Thoracic aorta (tissue), 2 donors: Measurements from ENCODE around the gene RBM33. TPM values are rescaled to one million over a fixed set of nuclear protein-coding genes. Genes with fewer than 3 reads are reported as not detected.

Source experiments
- ATAC-seq: fragments of 150-250 bp; one replicate; pipeline ENCODE4 v1.8.0; 2017; ENCODE audit warnings: low read depth; ENCODE audit not compliant: insufficient number of reproducible peaks, low FRiP score
- DNase-seq: peaks from one replicate; pipeline ENCODE4 v3.0.0-alpha.2; 2020; ENCODE audit warnings: low spot score
- H3K27ac ChIP-seq, 2 donors: fragments of 200-600 bp; sonication (generic); 1 replicate in 1 of 2; 2 replicates in 1 of 2; pipeline ENCODE4 v1.5.1; 2016; ENCODE audit warnings: mild to moderate bottlenecking in 2 of 2, moderate library complexity in 2 of 2
- H3K27me3 ChIP-seq: fragments of 200-600 bp; sonication (generic); replicated peaks from 2 replicates; pipeline ENCODE4 v1.6.0; 2016; ENCODE audit warnings: mild to moderate bottlenecking; ENCODE audit not compliant: insufficient read depth
- H3K36me3 ChIP-seq: fragments of 200-600 bp; sonication (generic); one replicate; pipeline ENCODE4 v1.5.1; 2016
- H3K4me1 ChIP-seq, 2 donors: fragments of 200-600 bp; sonication (generic); 1 replicate in 1 of 2; 2 replicates in 1 of 2; pipeline versions ENCODE4 v1.5.1 to v1.6.0; 2016; ENCODE audit warnings: low read depth in 2 of 2, mild to moderate bottlenecking in 1 of 2; ENCODE audit not compliant: control insufficient read depth in 1 of 2
- H3K4me3 ChIP-seq: fragments of 200-600 bp; sonication (generic); 2 replicates; pipeline ENCODE4 v1.5.1; 2016; ENCODE audit warnings: mild to moderate bottlenecking
- H3K9me3 ChIP-seq: fragments of 200-600 bp; sonication (generic); 2 replicates; pipeline ENCODE4 v1.5.1; 2016
- CTCF ChIP-seq: fragments of 200-600 bp; sonication (generic); IDR thresholded peaks from one replicate; pipeline ENCODE4 v1.5.1; 2019; ENCODE audit warnings: antibody characterized with exemption
- total RNA-seq, 2 donors: library from RNA; depleted of rRNA; stranded (reverse); fragments of >200 nt; gene quantifications; one replicate each; pipeline versions ENCODE4 v1.1.0 to v1.2.3, GENCODE V29; 2016

Gene RBM33
- total RNA-seq, 2 donors from 2014 or later = 64.6 to 80.3 TPM

- ATAC-seq (no peak), DNase-seq (no peak)
- H3K27me3 ChIP-seq = no peaks in the 10 kb centered on the region
- H3K9me3 ChIP-seq = no peaks in the 10 kb centered on the region
- H3K4me3 ChIP-seq = no peak overlapping the region
- TF ChIP-seq CTCF = no peak
- no peaks in the 10 kb centered on the region for H3K36me3 ChIP-seq
- peaks cover 13 to 25% of the 10 kb centered on the region in 2 donors for H3K4me1 ChIP-seq
- no peak overlapping the region for H3K27ac ChIP-seq
Observed at GRCh38 chr7:155800301-155800700, 155.8 kb downstream of the RBM33 start.

GRCh38 chr7:155800741-155801267, 156.3 kb downstream of the RBM33 start:
- Histone ChIP-seq H3K9me3 (no peaks in the 10 kb centered on the region), H3K36me3 (no peaks in the 10 kb centered on the region), H3K27me3 (no peaks in the 10 kb centered on the region), H3K4me1 (peaks cover 18 to 30% of the 10 kb centered on the region in 2 donors), H3K27ac (no peak overlapping the region), H3K4me3 (no peak overlapping the region)
- no peak for TF ChIP-seq CTCF
- no peak for ATAC-seq
- DNase-seq = no peak

GRCh38 chr7:155802291-155802690, 157.8 kb downstream of the RBM33 start:
- H3K4me1 ChIP-seq = peaks cover 20 to 34% of the 10 kb centered on the region in 2 donors
- DNase-seq (no peak), ATAC-seq (no peak)
- no peaks in the 10 kb centered on the region for H3K9me3 ChIP-seq
- H3K4me3 ChIP-seq = no peak overlapping the region
- no peaks in the 10 kb centered on the region for H3K27me3 ChIP-seq
- no peak for TF ChIP-seq CTCF
- no peaks in the 10 kb centered on the region for H3K36me3 ChIP-seq
- no peak overlapping the region for H3K27ac ChIP-seq

GRCh38 chr7:155802906-155803417, 158.5 kb downstream of the RBM33 start:
- no peaks in the 10 kb centered on the region for H3K27me3 ChIP-seq
- H3K36me3 ChIP-seq = no peaks in the 10 kb centered on the region
- DNase-seq (no peak), ATAC-seq (no peak)
- H3K4me1 ChIP-seq = peaks cover 20 to 34% of the 10 kb centered on the region in 2 donors
- no peak overlapping the region for H3K27ac ChIP-seq
- H3K9me3 ChIP-seq = no peaks in the 10 kb centered on the region
- peak overlapping the region; percentile 60 for H3K4me3 ChIP-seq
- no peak for TF ChIP-seq CTCF

DNA sequence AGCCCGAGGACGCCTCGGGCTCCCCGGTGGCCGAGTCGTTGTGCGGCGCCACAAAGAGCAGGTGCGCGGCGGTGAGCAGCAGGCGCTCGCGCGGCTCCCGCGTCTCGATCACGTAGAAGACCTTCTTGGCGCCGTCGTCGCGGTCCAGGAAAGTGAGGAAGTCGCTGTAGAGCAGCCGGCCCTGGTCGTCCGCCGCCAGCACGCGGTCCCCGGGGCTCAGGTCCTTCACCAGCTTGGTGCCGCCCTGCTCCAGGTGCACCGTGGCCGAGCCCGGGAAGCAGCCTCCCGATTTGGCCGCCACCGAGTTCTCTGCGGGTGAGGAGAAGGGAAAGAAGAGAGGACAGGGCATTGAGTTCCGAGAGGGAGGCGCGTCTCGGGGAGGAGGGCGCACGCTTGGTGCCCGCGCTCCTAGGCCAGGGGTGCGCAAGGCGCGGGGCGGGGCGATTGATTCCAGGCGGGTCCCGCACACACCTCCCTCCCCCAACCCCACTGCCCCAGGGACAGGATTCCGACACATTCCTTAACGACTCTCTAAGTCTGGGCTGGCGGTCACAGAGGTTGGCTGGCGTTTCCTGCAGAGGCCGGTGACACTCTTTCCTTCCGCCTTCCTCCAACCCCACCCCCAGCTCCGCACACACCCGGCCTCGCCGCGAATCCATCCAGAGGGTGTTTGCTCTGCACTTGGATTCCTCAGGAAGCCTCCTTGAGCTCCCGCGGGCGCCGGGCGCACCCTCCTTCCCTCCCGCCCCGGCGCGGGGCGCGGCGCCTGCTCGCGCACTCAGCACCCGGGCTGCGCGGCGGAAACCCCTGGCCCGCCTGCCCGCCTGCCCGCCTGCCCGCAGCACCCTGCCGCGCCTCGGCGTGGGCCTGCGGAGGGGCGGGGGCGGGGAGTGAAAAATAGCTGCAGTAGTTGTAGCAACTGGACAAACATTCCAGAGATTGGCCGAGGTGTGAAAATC, 159.2 kb downstream of the RBM33 start:
- no peak for DNase-seq

More for the DNA sequence above, 159.2 kb downstream of the RBM33 start:
- Histone ChIP-seq H3K4me3 (peak overlapping the region; percentile 60), H3K9me3 (no peaks in the 10 kb centered on the region), H3K27me3 (no peaks in the 10 kb centered on the region), H3K36me3 (no peaks in the 10 kb centered on the region), H3K27ac (no peak overlapping the region), H3K4me1 (peaks cover 20 to 39% of the 10 kb centered on the region in 2 donors)
- no peak for ATAC-seq
- TF ChIP-seq CTCF = no peak
